ENCODE measurements around the gene KIAA1191. TPM values are rescaled to one million over a fixed set of nuclear protein-coding genes. Genes with fewer than 3 reads are reported as not detected.

The KIAA1191 gene
- total RNA-seq, 1 experiment from 2014 or later = 119 TPM

DNA sequence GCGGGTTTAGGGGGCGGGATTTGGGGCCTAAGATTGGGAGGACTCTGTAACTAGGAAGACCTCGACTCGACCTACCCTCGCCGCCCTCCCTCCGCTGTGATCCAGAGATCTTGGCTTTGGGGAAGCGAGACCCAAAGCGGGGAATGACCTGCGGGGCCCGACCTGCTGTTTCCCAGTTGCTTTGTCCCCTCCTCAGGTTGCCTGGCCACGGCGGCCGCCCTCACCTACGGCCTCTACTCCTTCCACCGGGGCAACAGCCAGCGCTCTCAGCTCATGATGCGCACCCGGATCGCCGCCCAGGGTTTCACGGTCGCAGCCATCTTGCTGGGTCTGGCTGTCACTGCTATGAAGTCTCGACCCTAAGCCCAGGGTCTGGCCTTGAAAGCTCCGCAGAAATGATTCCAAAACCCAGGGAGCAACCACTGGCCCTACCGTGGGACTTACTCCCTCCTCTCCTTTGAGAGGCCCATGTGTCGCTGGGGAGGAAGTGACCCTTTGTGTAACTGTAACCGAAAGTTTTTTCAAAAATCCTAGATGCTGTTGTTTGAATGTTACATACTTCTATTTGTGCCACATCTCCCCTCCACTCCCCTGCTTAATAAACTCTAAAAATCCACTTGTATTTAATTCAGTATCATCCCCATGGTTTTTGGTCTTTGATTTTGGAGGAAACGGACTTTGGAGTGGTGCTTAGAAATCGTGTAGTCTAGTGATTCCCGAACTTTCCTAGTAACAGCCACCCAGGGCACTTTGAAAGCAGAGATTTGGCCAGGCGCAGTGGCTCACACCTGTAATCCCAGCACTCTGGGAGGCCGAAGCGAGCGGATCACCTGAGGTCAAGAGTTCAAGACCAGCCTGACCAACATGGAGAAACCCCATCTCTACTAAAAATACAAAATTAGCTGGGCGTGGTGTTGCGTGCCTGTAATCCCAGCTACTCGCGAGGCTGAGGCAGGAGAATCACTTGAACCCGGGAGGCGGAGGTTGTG, 27.9 kb upstream of the KIAA1191 start:
- TSS peak; percentile 98 for BruUV-seq (replicated peaks)
- CTCF ChIA-PET = interaction anchor here (0.6 kb wide), 1 partner anchor 58 kb away, joined by 3 read pairs; the partner anchor contains the start of gene FAF2
- H3K36me3 Mint-ChIP-seq (ENCODE audit: insufficient read depth, unreplicated experiment) = peaks cover 66% of the 10 kb centered on the region

DNA sequence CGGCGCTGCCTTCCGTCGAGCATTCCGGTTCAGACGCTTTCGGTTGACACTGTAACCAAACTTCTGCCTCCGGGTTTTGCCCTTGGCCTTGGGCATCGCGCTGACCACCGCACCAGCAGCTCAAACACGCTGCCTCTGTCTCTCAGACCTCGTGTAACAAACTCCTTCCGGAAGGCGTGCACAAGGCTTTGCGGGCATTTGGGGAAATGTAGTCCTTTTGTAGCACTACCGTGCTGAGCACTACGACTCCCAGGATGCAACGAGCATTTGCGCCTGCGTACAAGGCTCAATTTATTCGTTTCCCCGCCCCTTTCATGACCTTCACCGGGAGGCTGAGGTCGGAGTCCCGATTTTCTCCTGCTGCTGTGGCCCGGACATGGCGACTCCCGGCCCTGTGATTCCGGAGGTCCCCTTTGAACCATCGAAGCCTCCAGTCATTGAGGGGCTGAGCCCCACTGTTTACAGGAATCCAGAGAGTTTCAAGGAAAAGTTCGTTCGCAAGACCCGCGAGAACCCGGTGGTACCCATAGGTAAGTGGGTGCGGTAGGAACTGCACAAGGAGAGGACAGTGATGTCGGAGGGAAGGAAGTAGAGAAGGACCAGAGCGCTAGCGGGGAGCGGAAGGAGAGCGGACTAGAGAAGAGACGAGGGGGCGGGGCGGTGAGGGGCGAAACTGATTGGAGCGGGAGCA, 27.0 kb upstream of the KIAA1191 start, which contains the start of the genes HIGD2A and NOP16:
Gene HIGD2A, plus strand, starts transcription at position 308 of the 691 bp plus-strand sequence. Its CDS starts 69 bp downstream, at position 377.
Gene NOP16, minus strand, starts transcription at position 155 of the 691 bp plus-strand sequence. Its CDS starts 59 bp downstream, at position 96.
- Histone ChIP-seq H3K36me3 (ENCODE audit: control insufficient read depth, insufficient read depth, low read length) (no peaks in the 10 kb centered on the region), H3K27me3 (replicated peaks; ENCODE audit: control insufficient read depth, insufficient read depth, low read length) (no peaks in the 10 kb centered on the region), H3K4me1 (peaks cover 4% of the 10 kb centered on the region; the same call in 1 of the 2 replicates), H3K4me3 (ENCODE audit: low read depth, low read length) (peak within 1 kb of the TSS; percentile 88), H3K9me3 (no peaks in the 10 kb centered on the region)
- peak within 1 kb of the TSS; percentile 98 for H3K27ac Mint-ChIP-seq (ENCODE audit: unreplicated experiment)
- H3K27me3 Mint-ChIP-seq (ENCODE audit: insufficient read depth, unreplicated experiment) = no peaks in the 10 kb centered on the region
- no peaks in the 10 kb centered on the region for H3K4me1 Mint-ChIP-seq (ENCODE audit: low read depth, unreplicated experiment)
- peaks cover 75% of the 10 kb centered on the region for H3K36me3 Mint-ChIP-seq (ENCODE audit: insufficient read depth, unreplicated experiment)
- peak within 1 kb of the TSS; percentile 87 for H3K4me3 Mint-ChIP-seq (ENCODE audit: unreplicated experiment)
- POLR2A ChIA-PET = interaction anchor here (0.6 to 1.8 kb wide), 5 partner anchors 8 to 159 kb away, joined by 3 to 14 read pairs (median 3); partner anchors contain the start of genes KIAA1191 and RNF44
- CTCF ChIA-PET = interaction anchor here (0.6 to 1.2 kb wide), 2 partner anchors 59 to 659 kb away, joined by 3 to 5 read pairs; partner anchors contain the start of gene FAF2
- DNase-seq = peak; percentile 98 to 99
- BruUV-seq (replicated peaks) = no TSS peak
- intact Hi-C loops (cut with micrococcal nuclease; ENCODE audit: unreplicated experiment) = loop anchor here (1.0 to 2.0 kb wide), 3 partner anchors 27 to 150 kb away; partner anchors contain the start of genes FAF2 and KIAA1191
- no peaks in the 10 kb centered on the region for H3K9me3 Mint-ChIP-seq (ENCODE audit: unreplicated experiment)
- TF ChIP-seq, protein P1, sequence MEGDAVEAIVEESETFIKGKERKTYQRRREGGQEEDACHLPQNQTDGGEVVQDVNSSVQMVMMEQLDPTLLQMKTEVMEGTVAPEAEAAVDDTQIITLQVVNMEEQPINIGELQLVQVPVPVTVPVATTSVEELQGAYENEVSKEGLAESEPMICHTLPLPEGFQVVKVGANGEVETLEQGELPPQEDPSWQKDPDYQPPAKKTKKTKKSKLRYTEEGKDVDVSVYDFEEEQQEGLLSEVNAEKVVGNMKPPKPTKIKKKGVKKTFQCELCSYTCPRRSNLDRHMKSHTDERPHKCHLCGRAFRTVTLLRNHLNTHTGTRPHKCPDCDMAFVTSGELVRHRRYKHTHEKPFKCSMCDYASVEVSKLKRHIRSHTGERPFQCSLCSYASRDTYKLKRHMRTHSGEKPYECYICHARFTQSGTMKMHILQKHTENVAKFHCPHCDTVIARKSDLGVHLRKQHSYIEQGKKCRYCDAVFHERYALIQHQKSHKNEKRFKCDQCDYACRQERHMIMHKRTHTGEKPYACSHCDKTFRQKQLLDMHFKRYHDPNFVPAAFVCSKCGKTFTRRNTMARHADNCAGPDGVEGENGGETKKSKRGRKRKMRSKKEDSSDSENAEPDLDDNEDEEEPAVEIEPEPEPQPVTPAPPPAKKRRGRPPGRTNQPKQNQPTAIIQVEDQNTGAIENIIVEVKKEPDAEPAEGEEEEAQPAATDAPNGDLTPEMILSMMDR (IDR thresholded peaks at IDR 0.05; ENCODE audit: insufficient read depth in 1 of 2, low read depth in 1 of 2, low read length in 1 of 2, severe bottlenecking in 1 of 2, unreplicated experiment in 1 of 2) = no peak

More for the DNA sequence above, 27.9 kb upstream of the KIAA1191 start:
- Histone ChIP-seq H3K9me3 (no peaks in the 10 kb centered on the region), H3K4me3 (ENCODE audit: low read depth, low read length) (peak overlapping the region; percentile 88), H3K4me1 (peaks cover 4% of the 10 kb centered on the region; the same call in 1 of the 2 replicates), H3K27me3 (replicated peaks; ENCODE audit: control insufficient read depth, insufficient read depth, low read length) (no peaks in the 10 kb centered on the region), H3K36me3 (ENCODE audit: control insufficient read depth, insufficient read depth, low read length) (no peaks in the 10 kb centered on the region)
- H3K9me3 Mint-ChIP-seq (ENCODE audit: unreplicated experiment) = no peaks in the 10 kb centered on the region
- H3K4me1 Mint-ChIP-seq (ENCODE audit: low read depth, unreplicated experiment) = no peaks in the 10 kb centered on the region
- intact Hi-C loops (cut with micrococcal nuclease; ENCODE audit: unreplicated experiment) = loop anchor here (1.0 to 2.0 kb wide), 3 partner anchors 28 to 149 kb away; partner anchors contain the start of genes FAF2 and KIAA1191
- no peaks in the 10 kb centered on the region for H3K27me3 Mint-ChIP-seq (ENCODE audit: insufficient read depth, unreplicated experiment)
- peak overlapping the region; percentile 87 for H3K4me3 Mint-ChIP-seq (ENCODE audit: unreplicated experiment)
- POLR2A ChIA-PET = interaction anchor here (0.6 to 1.8 kb wide), 3 partner anchors 15 to 148 kb away, joined by 3 to 6 read pairs (median 3); partner anchors contain the start of gene KIAA1191
- TF ChIP-seq, protein P1 (IDR thresholded peaks at IDR 0.05; ENCODE audit: insufficient read depth in 1 of 2, low read depth in 1 of 2, low read length in 1 of 2, severe bottlenecking in 1 of 2, unreplicated experiment in 1 of 2) = no peak
- peak overlapping the region; percentile 98 for H3K27ac Mint-ChIP-seq (ENCODE audit: unreplicated experiment)
- DNase-seq = no peak

Data from Caco-2 (cell line).